Caco-2 (cell line): ENCODE measurements around the gene MMP17. TPM values are rescaled to one million over a fixed set of nuclear protein-coding genes. Genes with fewer than 3 reads are reported as not detected.

ENCODE experiments used
- BruUV-seq: library from RNA; stranded (reverse); fragments of 400-500 nt; replicated peaks from 2 replicates; lab custom pipeline; 2021; lab: Mats Ljungman, UMichigan
- CTCF ChIA-PET: fragments of 300-600 bp; sonication (Branson Sonifier 250); formaldehyde crosslinking; loops from one replicate; lab custom pipeline; 2022; ENCODE audit warnings: antibody characterized with exemption; lab: Charles Lee
- POLR2A ChIA-PET: fragments of 300-600 bp; sonication (Branson Sonifier 250); formaldehyde crosslinking; loops from one replicate; lab custom pipeline; 2022; ENCODE audit warnings: antibody characterized with exemption; lab: Charles Lee
- DNase-seq, 2 experiments: peaks; one replicate each; pipeline versions ENCODE4 v3.0.0 to v3.0.0-alpha.2; 2020 to 2022
- H3K27me3 ChIP-seq: replicated peaks from 2 replicates; pipeline ENCODE4 v1.6.0; 2011; ENCODE audit warnings: low read length; ENCODE audit not compliant: control insufficient read depth, insufficient read depth
- H3K36me3 ChIP-seq: 2 replicates; pipeline ENCODE4 v1.5.1; 2011; ENCODE audit warnings: low read length; ENCODE audit not compliant: control insufficient read depth, insufficient read depth
- H3K4me1 ChIP-seq: fragments of 250-450 bp; sonication (Bioruptor Pico); 2 replicates; pipeline ENCODE4 v1.5.1; 2020; ENCODE audit warnings: mild to moderate bottlenecking
- H3K4me3 ChIP-seq: 2 replicates; pipeline ENCODE4 v1.5.1; 2011; ENCODE audit warnings: low read depth, mild to moderate bottlenecking, control low read depth, low read length
- H3K9me3 ChIP-seq: fragments of 250-450 bp; sonication (Bioruptor Pico); 2 replicates; pipeline ENCODE4 v1.5.1; 2020; ENCODE audit warnings: mild to moderate bottlenecking, moderate library complexity
- H3K27ac Mint-ChIP-seq: one replicate; pipeline ENCODE4 v1.8.0; 2022; ENCODE audit warnings: mixed read lengths; ENCODE audit not compliant: unreplicated experiment
- H3K27me3 Mint-ChIP-seq: one replicate; pipeline ENCODE4 v1.8.0; 2022; ENCODE audit warnings: mixed read lengths; ENCODE audit not compliant: insufficient read depth, unreplicated experiment
- H3K36me3 Mint-ChIP-seq: one replicate; pipeline ENCODE4 v1.8.0; 2022; ENCODE audit warnings: mild to moderate bottlenecking, mixed read lengths; ENCODE audit not compliant: insufficient read depth, unreplicated experiment
- H3K4me1 Mint-ChIP-seq: one replicate; pipeline ENCODE4 v1.8.0; 2022; ENCODE audit warnings: low read depth, mixed read lengths; ENCODE audit not compliant: unreplicated experiment
- H3K4me3 Mint-ChIP-seq: one replicate; pipeline ENCODE4 v1.8.0; 2022; ENCODE audit warnings: mild to moderate bottlenecking, moderate library complexity, mixed read lengths; ENCODE audit not compliant: unreplicated experiment
- H3K9me3 Mint-ChIP-seq: one replicate; pipeline ENCODE4 v1.8.0; 2022; ENCODE audit warnings: mixed read lengths; ENCODE audit not compliant: unreplicated experiment
- CTCF ChIP-seq, 2 experiments: fragments of 200-600 bp in 1 of 2; IDR thresholded peaks; 1 replicate in 1 of 2; 2 replicates in 1 of 2; pipeline versions ENCODE4 v1.5.1 to v1.8.0; 2011 to 2022; ENCODE audit warnings: antibody characterized with exemption in 1 of 2, control low read depth in 1 of 2, inconsistent platforms in 1 of 2, low read depth in 1 of 2, low read length in 1 of 2, mild to moderate bottlenecking in 1 of 2, moderate library complexity in 1 of 2; ENCODE audit not compliant: insufficient read depth in 1 of 2, severe bottlenecking in 1 of 2, unreplicated experiment in 1 of 2
- intact Hi-C: fragments of 100-400 bp; cut with micrococcal nuclease; formaldehyde crosslinking; loops from one replicate; pipeline ENCODE4 v1.10.0; 2022; ENCODE audit not compliant: unreplicated experiment
- total RNA-seq: library from RNA; stranded (reverse); gene quantifications from 2 replicates; pipeline ENCODE4 v1.2.3, GENCODE V29; 2022

Gene MMP17
- total RNA-seq, 1 experiment from 2014 or later: 4.6 TPM

GRCh38 chr12:131845121-131845520 is 16.9 kb downstream of the MMP17 start:
- no TSS peak for BruUV-seq
- H3K27ac Mint-ChIP-seq: no peak overlapping the region
- intact Hi-C loops: no loop called here

GRCh38 chr12:131847456-131847855 is 19.3 kb downstream of the MMP17 start:
- Histone ChIP-seq H3K9me3 (no peaks in the 10 kb centered on the region), H3K36me3 (no peaks in the 10 kb centered on the region), H3K27me3 (no peaks in the 10 kb centered on the region), H3K4me1 (no peaks in the 10 kb centered on the region), H3K4me3 (no peak overlapping the region)
- Mint-ChIP-seq H3K27me3 (no peaks in the 10 kb centered on the region), H3K36me3 (no peaks in the 10 kb centered on the region), H3K4me1 (no peaks in the 10 kb centered on the region), H3K9me3 (no peaks in the 10 kb centered on the region), H3K4me3 (no peak overlapping the region), H3K27ac (no peak overlapping the region)
- TF ChIP-seq CTCF (IDR thresholded peaks at IDR 0.05; ENCODE audit: insufficient read depth in 1 of 2, low read depth in 1 of 2, low read length in 1 of 2, severe bottlenecking in 1 of 2, unreplicated experiment in 1 of 2): no peak
- ChIA-PET CTCF (no interaction called here), POLR2A (no interaction called here)
- no TSS peak for BruUV-seq
- no peak for DNase-seq
- intact Hi-C loops: no loop called here

More at GRCh38 chr12:131845121-131845520, 16.9 kb downstream of the MMP17 start:
- H3K4me1 ChIP-seq: peaks cover 13% of the 10 kb centered on the region
- POLR2A ChIA-PET: no interaction called here
- CTCF ChIA-PET: no interaction called here
- no peaks in the 10 kb centered on the region for H3K4me1 Mint-ChIP-seq
- H3K27me3 Mint-ChIP-seq: no peaks in the 10 kb centered on the region
- H3K36me3 ChIP-seq: no peaks in the 10 kb centered on the region
- no peaks in the 10 kb centered on the region for H3K9me3 ChIP-seq
- no peak overlapping the region for H3K4me3 Mint-ChIP-seq
- no peak for TF ChIP-seq CTCF (IDR thresholded peaks at IDR 0.05; ENCODE audit: insufficient read depth in 1 of 2, low read depth in 1 of 2, low read length in 1 of 2, severe bottlenecking in 1 of 2, unreplicated experiment in 1 of 2)
- peak in 1 of 2 experiments; percentile 30 for DNase-seq
- no peaks in the 10 kb centered on the region for H3K9me3 Mint-ChIP-seq
- no peaks in the 10 kb centered on the region for H3K36me3 Mint-ChIP-seq
- no peak overlapping the region for H3K4me3 ChIP-seq
- H3K27me3 ChIP-seq: no peaks in the 10 kb centered on the region

GRCh38 chr12:131848753-131849152 is 20.6 kb downstream of the MMP17 start:
- intact Hi-C loops: no loop called here
- BruUV-seq: no TSS peak
- CTCF ChIA-PET: no interaction called here
- no peaks in the 10 kb centered on the region for H3K9me3 ChIP-seq
- Mint-ChIP-seq H3K4me3 (no peak overlapping the region), H3K4me1 (no peaks in the 10 kb centered on the region), H3K27me3 (no peaks in the 10 kb centered on the region), H3K27ac (no peak overlapping the region), H3K36me3 (no peaks in the 10 kb centered on the region), H3K9me3 (no peaks in the 10 kb centered on the region)
- no peaks in the 10 kb centered on the region for H3K27me3 ChIP-seq
- no peak for DNase-seq
- no peaks in the 10 kb centered on the region for H3K4me1 ChIP-seq
- TF ChIP-seq CTCF (IDR thresholded peaks at IDR 0.05; ENCODE audit: insufficient read depth in 1 of 2, low read depth in 1 of 2, low read length in 1 of 2, severe bottlenecking in 1 of 2, unreplicated experiment in 1 of 2): no peak
- POLR2A ChIA-PET: no interaction called here
- H3K4me3 ChIP-seq: no peak overlapping the region
- H3K36me3 ChIP-seq: no peaks in the 10 kb centered on the region
